HG02870 (cell line): ENCODE results near the gene JUP.

Source experiments
- ATAC-seq: cut with Tn5 transposase; IDR thresholded peaks from one replicate; pipeline ENCODE4 v1.9.1; 2021; ENCODE audit warnings: mild to moderate bottlenecking, moderate library complexity; ENCODE audit not compliant: unreplicated experiment

Gene JUP

GRCh38 chr17:41810659-41811548 lies 24.4 kb upstream of the JUP start:
- ATAC-seq: no peak

DNA sequence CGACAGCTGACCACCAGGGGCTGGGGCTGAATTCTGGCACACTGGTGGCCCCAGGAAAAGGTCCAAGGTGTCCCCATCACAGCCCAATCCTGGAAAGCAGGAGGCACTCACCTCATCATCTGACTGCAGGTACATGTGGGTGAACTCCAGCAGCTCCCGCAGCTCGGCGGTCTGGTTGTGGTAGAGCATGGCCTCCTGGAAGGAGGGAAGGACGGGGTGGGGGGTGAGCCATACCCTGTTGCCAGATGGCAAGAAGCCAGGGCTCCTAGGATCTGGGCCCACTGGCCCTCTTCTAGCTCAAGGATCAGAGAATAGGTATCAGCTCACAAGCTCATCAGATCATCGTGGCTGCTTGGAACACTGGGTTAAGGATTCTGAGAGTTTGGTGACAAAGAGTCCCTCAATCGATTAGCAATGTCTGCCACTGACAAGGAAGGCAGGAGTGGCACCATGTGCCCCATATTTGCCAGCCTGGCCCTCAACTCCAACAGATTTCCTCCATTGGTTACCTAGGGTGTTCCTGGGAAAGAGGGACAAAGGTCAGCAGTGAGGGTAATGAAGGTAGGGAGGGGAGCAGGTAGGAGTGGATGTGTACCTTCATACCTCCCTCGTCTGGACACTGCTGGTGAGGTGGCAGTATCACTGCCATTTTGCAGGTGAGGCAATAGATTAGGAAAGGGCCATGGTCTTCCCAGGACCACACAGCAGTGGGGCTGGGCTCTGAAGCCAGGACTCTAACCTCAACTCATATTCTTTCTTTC lies 20.4 kb upstream of the JUP start:
- ATAC-seq: no peak

DNA sequence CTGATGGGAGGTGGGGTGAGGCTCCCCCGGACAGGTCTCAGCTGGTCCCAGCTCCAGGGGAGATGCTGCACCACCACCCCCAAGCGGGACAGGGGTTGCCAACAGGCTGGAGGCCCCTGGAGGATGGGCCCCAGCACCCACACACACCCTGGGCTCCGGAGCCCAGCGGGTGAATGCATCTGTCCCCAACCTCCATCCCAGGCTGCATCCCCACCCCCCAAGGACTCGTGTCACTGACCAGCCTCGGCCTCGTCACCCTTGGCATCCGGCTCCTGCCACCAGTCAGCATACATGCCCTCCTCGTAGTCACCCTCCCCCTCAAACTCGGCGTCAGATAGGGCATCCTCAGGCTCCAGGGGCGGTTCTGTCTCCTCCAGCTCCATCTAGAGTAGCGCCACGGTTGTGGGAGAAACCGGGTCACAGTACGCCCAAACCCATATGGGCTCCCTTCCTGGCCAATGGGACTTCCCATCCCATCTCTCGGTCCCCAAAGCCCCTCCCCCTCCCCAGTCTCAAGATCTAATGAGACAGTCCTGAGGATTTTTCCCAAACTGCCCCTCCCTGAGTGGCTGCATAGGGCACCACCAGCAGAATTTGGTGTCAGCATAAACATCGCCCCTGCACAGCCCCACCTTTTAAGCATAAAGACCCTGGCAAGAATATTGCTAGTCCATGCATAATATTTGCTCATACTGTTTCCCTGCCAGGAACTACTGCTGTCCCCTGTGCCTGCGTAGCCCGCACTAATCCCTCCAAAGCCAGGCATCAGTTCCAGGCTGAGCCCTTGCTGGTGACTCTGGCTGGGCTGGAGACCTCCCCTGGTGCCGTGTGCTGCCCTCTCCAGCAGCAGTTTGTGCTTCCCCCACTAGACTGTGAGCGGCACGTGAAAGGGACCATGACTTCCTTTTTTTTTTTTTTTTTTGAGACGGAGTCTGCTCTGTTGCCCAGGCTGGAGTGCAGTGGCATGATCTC lies 16.8 kb upstream of the JUP start:
- ATAC-seq: no peak

- ATAC-seq: no peak
Observed at GRCh38 chr17:41801374-41802271, 15.1 kb upstream of the JUP start.

GRCh38 chr17:41800601-41801373 lies 14.3 kb upstream of the JUP start:
- no peak for ATAC-seq

DNA sequence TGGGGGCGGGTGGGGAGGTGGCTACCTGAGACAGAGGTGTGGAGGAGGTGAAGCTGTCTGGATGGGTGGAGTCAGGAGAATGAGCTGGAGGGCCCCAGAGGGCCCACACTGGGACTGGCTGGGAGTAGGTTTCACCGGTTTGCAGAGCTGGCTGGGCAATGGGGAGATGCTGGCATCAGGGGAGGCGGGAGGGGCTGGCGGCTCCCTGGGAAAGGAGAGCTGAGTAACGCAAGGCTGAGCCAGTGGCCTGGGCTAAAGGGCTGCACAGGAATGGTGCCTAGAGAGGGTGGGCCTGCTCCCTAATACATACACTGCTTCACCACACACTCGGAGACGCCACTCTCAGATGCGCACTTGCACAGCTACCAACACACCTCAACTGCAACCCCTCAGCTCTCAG lies 12.9 kb upstream of the JUP start:
- ATAC-seq: no peak

DNA sequence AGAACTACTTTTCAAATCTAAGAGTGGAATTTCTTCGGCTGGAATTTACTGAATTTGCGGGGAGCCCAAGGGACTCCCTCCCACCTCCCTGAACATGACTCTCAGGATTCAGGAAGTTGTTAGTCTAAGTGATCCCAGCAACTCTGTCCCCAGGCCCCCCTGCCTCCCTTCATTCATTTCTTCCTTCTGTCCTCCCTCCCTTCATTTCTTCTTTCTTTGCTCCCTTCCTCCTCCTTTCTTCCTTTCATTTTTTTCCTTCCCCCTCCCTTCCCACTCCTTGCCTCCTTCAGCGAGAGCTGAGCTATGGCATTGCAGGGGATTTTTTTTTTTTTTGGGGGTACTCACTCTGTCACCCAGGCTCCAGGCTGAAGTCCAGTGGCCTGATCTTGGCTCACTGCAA lies 10.9 kb upstream of the JUP start:
- no peak for ATAC-seq

GRCh38 chr17:41796121-41796895 lies 9.8 kb upstream of the JUP start:
- no peak for ATAC-seq

GRCh38 chr17:41794540-41794975 lies 8.0 kb upstream of the JUP start:
- ATAC-seq: no peak

DNA sequence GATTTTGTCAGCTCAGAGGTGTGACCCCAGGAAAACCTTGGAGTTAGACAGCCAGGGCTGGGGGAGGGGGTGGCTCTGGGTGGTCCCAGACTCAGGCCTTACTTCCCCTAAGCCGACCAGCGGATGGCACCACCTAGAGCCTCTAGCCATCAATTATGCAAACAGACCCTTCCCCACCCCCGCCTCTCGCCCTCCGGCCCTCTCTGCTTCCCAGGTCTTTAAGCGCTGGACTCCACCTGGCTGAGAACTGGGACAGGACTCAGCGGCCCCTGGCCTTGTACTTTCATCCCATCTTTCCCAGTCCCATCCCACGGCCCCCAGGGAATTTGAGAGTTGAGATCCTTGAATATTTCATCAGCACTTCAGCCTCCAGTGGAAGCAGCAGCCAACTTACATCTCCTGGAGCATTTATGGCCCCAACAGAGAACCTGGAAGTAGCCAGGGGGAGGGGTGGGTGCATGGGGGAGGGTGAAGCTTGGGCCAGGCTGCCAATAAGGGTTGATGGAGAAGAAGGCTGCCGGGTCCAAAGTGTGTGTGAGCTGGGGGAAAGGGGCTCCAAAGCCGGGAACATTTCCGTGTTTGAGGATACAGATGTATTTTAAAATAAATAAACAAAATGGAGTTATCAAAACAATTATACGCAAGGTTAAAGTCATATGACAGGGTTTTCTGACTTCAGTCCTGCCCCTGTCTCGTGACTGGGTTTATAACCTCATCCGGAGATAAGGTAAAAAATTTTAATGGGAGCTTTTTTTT lies 7.5 kb upstream of the JUP start:
- no peak for ATAC-seq

GRCh38 chr17:41792845-41793783 lies 6.6 kb upstream of the JUP start:
- ATAC-seq: no peak

GRCh38 chr17:41787021-41787418 lies 509 bp upstream of the JUP start:
- no peak for ATAC-seq

DNA sequence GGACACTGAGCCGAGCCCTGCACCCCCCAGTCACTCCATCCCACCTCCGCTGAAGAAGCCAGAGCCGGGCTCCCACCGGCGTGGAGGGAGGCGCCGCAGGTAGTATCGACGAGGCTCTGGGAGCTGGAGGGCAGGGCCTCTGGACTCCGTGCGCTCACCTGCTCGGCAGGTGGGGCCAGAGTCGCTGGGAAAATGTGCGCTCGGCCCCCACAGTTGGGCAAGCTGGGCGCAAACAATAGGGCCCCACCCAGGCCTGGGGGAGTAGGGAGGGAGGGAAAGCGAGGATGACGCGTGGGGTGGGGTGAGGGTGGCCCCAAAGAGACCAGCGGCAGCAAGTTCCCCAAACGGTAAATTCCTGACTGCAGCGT lies 668 bp downstream of the JUP start:
- ATAC-seq: no peak

DNA sequence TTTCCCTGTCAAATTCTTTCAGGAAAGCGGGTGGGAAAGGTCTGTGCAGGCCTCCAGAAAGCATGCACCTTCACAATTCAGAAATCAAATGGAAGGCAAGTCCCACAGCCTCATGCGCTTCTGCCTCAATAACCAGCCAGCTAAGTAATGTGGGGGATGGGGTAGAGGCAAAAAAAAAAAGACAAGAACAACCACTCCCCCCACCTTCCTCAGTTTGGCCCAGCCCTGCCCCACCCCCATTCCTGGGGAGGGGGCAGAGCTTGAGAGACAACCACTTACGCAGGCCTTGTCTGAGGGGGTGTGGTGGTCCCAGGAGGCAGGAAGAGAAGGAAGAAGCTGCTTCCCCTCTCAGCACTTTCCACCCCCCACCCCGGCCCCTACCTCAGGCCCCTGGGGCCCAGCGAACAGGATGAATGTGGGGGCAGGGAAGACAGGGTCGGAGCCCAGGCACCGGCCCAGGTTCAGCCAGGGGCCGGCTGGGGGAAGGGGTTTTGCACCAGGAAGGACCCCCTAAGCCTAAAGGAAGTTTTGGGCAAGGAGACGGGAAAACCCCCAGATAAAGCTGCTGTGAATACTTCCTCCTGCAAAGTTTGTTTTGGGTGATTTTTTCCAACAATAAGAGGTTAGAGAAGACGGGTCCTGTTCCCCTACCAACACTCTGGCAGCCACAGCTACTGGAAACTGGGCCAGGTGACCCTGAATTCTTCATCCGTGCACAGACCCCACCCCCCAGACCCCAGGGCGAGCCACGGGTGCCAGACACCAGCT lies 1.2 kb downstream of the JUP start:
- no peak for ATAC-seq

- ATAC-seq: no peak
Observed at GRCh38 chr17:41784207-41784744, 2.2 kb downstream of the JUP start.

DNA sequence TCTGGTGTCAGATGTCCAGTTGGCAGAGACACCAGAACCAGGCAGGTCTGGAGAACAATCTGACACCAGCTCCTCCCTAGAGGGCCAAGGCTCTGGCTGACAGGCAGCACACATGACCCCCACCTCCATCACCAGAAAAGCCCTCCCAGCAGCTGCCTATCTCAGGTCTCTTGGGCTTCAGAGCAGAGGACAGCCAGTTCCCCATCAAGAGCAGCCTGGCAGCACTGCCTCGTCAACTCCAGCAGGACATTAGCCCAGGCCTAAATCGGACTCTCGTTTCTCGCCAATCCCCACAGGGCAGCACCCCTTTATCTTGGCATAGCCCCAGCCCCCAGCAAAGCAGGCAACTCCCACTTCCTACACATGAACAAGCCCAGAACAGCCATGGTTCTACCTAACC lies 4.4 kb downstream of the JUP start:
- no peak for ATAC-seq
